A549 (cell line): ENCODE data around the gene OPCML. TPM values are rescaled to one million over a fixed set of nuclear protein-coding genes. Genes with fewer than 3 reads are reported as not detected.

Source experiments
- ATAC-seq, 2 experiments: fragments of 200-7000 bp in 1 of 2; fragments of >200 bp in 1 of 2; cut with Nextera tagmentation in 1 of 2; cut with Tn5 transposase in 1 of 2; 3 replicates each; pipeline versions ENCODE4 v1.8.0 to v1.9.1; 2018 to 2020; ENCODE audit warnings: mild to moderate bottlenecking in 1 of 2, moderate library complexity in 1 of 2
- CTCF ChIA-PET: fragments of 300-600 bp; sonication (Branson Sonifier 250); formaldehyde crosslinking; extraction: SDS; loops from one replicate; lab custom pipeline; 2021; ENCODE audit warnings: antibody characterized with exemption, inconsistent platforms; lab: Yijun Ruan, JAX
- POLR2A ChIA-PET: fragments of 350-600 bp; formaldehyde crosslinking; extraction: SDS; loops from one replicate; lab custom pipeline; 2021; ENCODE audit warnings: antibody characterized with exemption, inconsistent platforms; lab: Yijun Ruan, JAX
- DNase-seq, 2 experiments: peaks; one replicate each; pipeline versions ENCODE4 v3.0.0 to v3.0.0-alpha.2; 2011 to 2016; ENCODE audit warnings: low read depth in 1 of 2, low spot score in 1 of 2
- FAIRE-seq: peaks from 2 replicates; lab custom pipeline; 2011; peaks lifted over from hg19 to GRCh38; lab: Jason Lieb, UNC
- H3K27ac ChIP-seq, 2 experiments: fragments of >200 bp; sonication (Bioruptor Twin); formaldehyde crosslinking; 3 replicates each; pipeline ENCODE4 v1.5.1; 2016 to 2017
- H3K4me1 ChIP-seq: fragments of >200 bp; sonication (Bioruptor Twin); formaldehyde crosslinking; 3 replicates; pipeline ENCODE4 v1.6.1; 2016
- H3K4me2 ChIP-seq: fragments of >200 bp; sonication (Bioruptor Twin); formaldehyde crosslinking; 3 replicates; pipeline ENCODE4 v1.6.1; 2016
- H3K4me3 ChIP-seq: fragments of >200 bp; sonication (Bioruptor Twin); formaldehyde crosslinking; 3 replicates; pipeline ENCODE4 v1.5.1; 2016
- H3K9me3 ChIP-seq: fragments of >200 bp; sonication (Bioruptor Twin); formaldehyde crosslinking; 3 replicates; pipeline ENCODE4 v1.6.1; 2016
- ATOH8 ChIP-seq: fragments of 250-450 bp; sonication (Bioruptor Pico); IDR thresholded peaks from 2 replicates; pipeline ENCODE4 v1.5.0; 2020; ENCODE audit warnings: low read depth, mild to moderate bottlenecking, moderate library complexity
- BCL3 ChIP-seq: fragments of >200 bp; sonication (Bioruptor Twin); formaldehyde crosslinking; IDR thresholded peaks from 3 replicates; pipeline ENCODE4 v1.6.1; 2016
- CBX8 ChIP-seq: fragments of 200-600 bp; sonication (generic); IDR thresholded peaks from 2 replicates; pipeline ENCODE4 v1.6.1; 2016
- CEBPB ChIP-seq, 2 experiments: fragments of >200 bp in 1 of 2; sonication (Bioruptor Twin) in 1 of 2; formaldehyde crosslinking in 1 of 2; IDR thresholded peaks; 2 replicates each; pipeline ENCODE4 v1.6.1; 2012 to 2016
- CTCF ChIP-seq: fragments of >200 bp; sonication (Bioruptor Twin); formaldehyde crosslinking; IDR thresholded peaks from 3 replicates; pipeline ENCODE4 v1.5.1; 2016
- E2F6 ChIP-seq: IDR thresholded peaks from 2 replicates; pipeline ENCODE4 v1.6.1; 2012; ENCODE audit warnings: low read depth, borderline replicate concordance
- ESRRA ChIP-seq: fragments of 150-350 bp; IDR thresholded peaks from 2 replicates; pipeline ENCODE4 v1.6.1; 2014; ENCODE audit warnings: mild to moderate bottlenecking, low read length, borderline replicate concordance
- HOXA7 ChIP-seq: fragments of 250-450 bp; sonication (Bioruptor Pico); IDR thresholded peaks from 2 replicates; pipeline ENCODE4 v1.5.0; 2020; ENCODE audit warnings: mild to moderate bottlenecking, moderate library complexity
- HOXB5 ChIP-seq: fragments of 250-450 bp; sonication (Bioruptor Pico); IDR thresholded peaks from 2 replicates; pipeline ENCODE4 v1.5.0; 2020; ENCODE audit warnings: mild to moderate bottlenecking, moderate library complexity
- JUNB ChIP-seq: fragments of >200 bp; sonication (Bioruptor Twin); formaldehyde crosslinking; IDR thresholded peaks from 2 replicates; pipeline ENCODE4 v1.6.1; 2016
- KDM1A ChIP-seq: fragments of 200-600 bp; sonication (generic); IDR thresholded peaks from 2 replicates; pipeline ENCODE4 v1.6.1; 2016; ENCODE audit warnings: low read depth, mild to moderate bottlenecking
- KDM5A ChIP-seq: fragments of 200-600 bp; sonication (generic); IDR thresholded peaks from 2 replicates; pipeline ENCODE4 v1.6.1; 2016; ENCODE audit warnings: antibody characterized with exemption, mild to moderate bottlenecking
- MAFK ChIP-seq: fragments of 450-650 bp; IDR thresholded peaks from 2 replicates; pipeline ENCODE4 v1.6.1; 2014; ENCODE audit not compliant: partially characterized antibody
- MYC ChIP-seq: IDR thresholded peaks from 2 replicates; pipeline ENCODE4 v1.6.1; 2012; ENCODE audit warnings: mild to moderate bottlenecking, inconsistent platforms, low read length, improper control_type of control experiment, borderline replicate concordance
- NPAS2 ChIP-seq: fragments of 250-450 bp; sonication (Bioruptor Pico); IDR thresholded peaks from 2 replicates; pipeline ENCODE4 v1.8.0; 2022; ENCODE audit warnings: mild to moderate bottlenecking, moderate library complexity, borderline replicate concordance
- PHF8 ChIP-seq: fragments of 200-600 bp; sonication (generic); IDR thresholded peaks from 2 replicates; pipeline ENCODE4 v1.6.1; 2016; ENCODE audit warnings: low read depth, mild to moderate bottlenecking, antibody characterized with exemption, moderate library complexity, borderline replicate concordance
- POLR2A ChIP-seq: IDR thresholded peaks from 2 replicates; pipeline ENCODE4 v1.6.1; 2012; ENCODE audit warnings: mild to moderate bottlenecking, low read length
- POLR2AphosphoS2 ChIP-seq: conservative IDR thresholded peaks from 2 replicates; pipeline ENCODE4 v1.6.1; 2012; ENCODE audit warnings: low read length, improper control_type of control experiment, inconsistent platforms
- RCOR1 ChIP-seq: fragments of 150-350 bp; IDR thresholded peaks from 2 replicates; pipeline ENCODE4 v1.6.1; 2014; ENCODE audit warnings: antibody characterized with exemption, low read length, low read depth
- RFX5 ChIP-seq: fragments of 450-650 bp; IDR thresholded peaks from 2 replicates; pipeline ENCODE4 v1.7.1; 2014; ENCODE audit warnings: antibody characterized with exemption, mild to moderate bottlenecking, moderate library complexity
- TFCP2L1 ChIP-seq: fragments of 250-450 bp; sonication (Bioruptor Pico); IDR thresholded peaks from 2 replicates; pipeline ENCODE4 v1.5.0; 2021; ENCODE audit warnings: mild to moderate bottlenecking
- TP53 ChIP-seq: fragments of 250-450 bp; sonication (Bioruptor Pico); IDR thresholded peaks from 2 replicates; pipeline ENCODE4 v1.5.0; 2021; ENCODE audit warnings: mild to moderate bottlenecking, moderate library complexity
- USF2 ChIP-seq: fragments of 450-650 bp; IDR thresholded peaks from 2 replicates; pipeline ENCODE4 v1.6.1; 2014; ENCODE audit warnings: antibody characterized with exemption
- ZFP36 ChIP-seq: fragments of 450-650 bp; IDR thresholded peaks from 2 replicates; pipeline ENCODE4 v1.6.1; 2014; ENCODE audit warnings: borderline replicate concordance; ENCODE audit not compliant: partially characterized antibody
- WGBS: methylation state at CpG from one replicate; pipeline ENCODE4 v1.1.6; 2017; ENCODE audit errors: missing lambda C conversion rate; 5-methylcytosine and 5-hydroxymethylcytosine counted together
- polyA plus RNA-seq, 4 experiments: library from polyadenylated mRNA; depleted of rRNA in 3 of 4; stranded (reverse); fragments of >200 nt; fragmentation: RNase III in 1 of 4; extraction: RNeasy Plus Mini Kit Qiagen cat#74134 plus additional on column Dnase treatment in 1 of 4; gene quantifications; 2 replicates in 3 of 4; 3 replicates in 1 of 4; pipeline ENCODE4 v1.2.3, GENCODE V29; 2011 to 2017
- TF ChIP-seq, protein P1 (sequence below): IDR thresholded peaks from 2 replicates; pipeline ENCODE4 v1.6.1; 2012
- TF ChIP-seq, protein P2 (sequence below): fragments of >200 bp; sonication (Bioruptor Twin); formaldehyde crosslinking; IDR thresholded peaks from 2 replicates; pipeline ENCODE4 v1.6.1; 2016

The OPCML gene
- polyA plus RNA-seq, 2 of the 4 experiments (the other 2 are of a cell fraction), result not detected

DNA sequence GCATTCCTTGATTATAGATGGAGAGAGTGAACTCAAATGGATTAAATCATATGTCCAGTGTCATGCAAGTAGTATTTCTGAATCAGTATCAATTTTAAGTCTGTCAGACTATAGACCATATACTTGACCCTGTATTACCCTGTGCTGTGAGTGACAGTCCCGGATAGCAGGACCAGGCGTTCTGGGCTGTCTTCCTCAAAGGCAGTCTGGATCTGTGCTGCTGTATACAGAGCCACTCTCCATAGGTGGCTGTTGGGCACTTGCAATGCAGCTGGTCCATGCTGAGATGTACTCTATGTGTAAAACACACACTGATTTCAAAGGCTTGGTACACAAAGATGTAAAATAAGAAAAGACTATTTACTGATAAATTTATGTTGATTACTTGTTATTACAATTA, 294.3 kb downstream of the OPCML start (continued):
- TF ChIP-seq CTCF (no peak), USF2 (no peak), RFX5 (no peak), POLR2A (no peak), MAFK (no peak), KDM1A (no peak), KDM5A (no peak), BCL3 (no peak), HOXB5 (CRISPR knock-in tag) (no peak)
- TF ChIP-seq, protein P1, sequence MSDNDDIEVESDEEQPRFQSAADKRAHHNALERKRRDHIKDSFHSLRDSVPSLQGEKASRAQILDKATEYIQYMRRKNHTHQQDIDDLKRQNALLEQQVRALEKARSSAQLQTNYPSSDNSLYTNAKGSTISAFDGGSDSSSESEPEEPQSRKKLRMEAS, result no peak

- ATAC-seq, result no peak
- FAIRE-seq, result no peak
- WGBS, result 0% methylated on average over 3 of the region's 3 CpGs
- no peaks in the 10 kb centered on the region for H3K9me3 ChIP-seq
- DNase-seq, result no peak
- POLR2A ChIA-PET, result no interaction called here
- TF ChIP-seq NPAS2 (no peak), RCOR1 (no peak), TFCP2L1 (CRISPR knock-in tag) (no peak), TP53 (CRISPR knock-in tag) (no peak), CBX8 (no peak), E2F6 (no peak), BCL3 (no peak), HOXA7 (no peak), ESRRA (no peak), CEBPB (IDR thresholded peaks at IDR 0.05) (no peak), MYC (no peak), ATOH8 (CRISPR knock-in tag) (no peak), PHF8 (no peak), POLR2AphosphoS2 (no peak), JUNB (no peak), ZFP36 (no peak)
- TF ChIP-seq, protein P2, sequence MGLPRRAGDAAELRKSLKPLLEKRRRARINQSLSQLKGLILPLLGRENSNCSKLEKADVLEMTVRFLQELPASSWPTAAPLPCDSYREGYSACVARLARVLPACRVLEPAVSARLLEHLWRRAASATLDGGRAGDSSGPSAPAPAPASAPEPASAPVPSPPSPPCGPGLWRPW, result no peak
- no peak overlapping the region for H3K27ac ChIP-seq
- H3K4me3 ChIP-seq, result no peak overlapping the region
- H3K4me2 ChIP-seq, result no peak overlapping the region
- CTCF ChIA-PET, result no interaction called here
- no peaks in the 10 kb centered on the region for H3K4me1 ChIP-seq
These were observed 296.9 kb downstream of the OPCML start for GRCh38 chr11:133235381-133235780.
